ENCODE data around the gene MADD.

GRCh38 chr11:47278769-47279168, 8.8 kb downstream of the MADD start:
- TF ChIP-seq CTCF (IDR thresholded peaks at IDR 0.05) (no peak), POLR2A (IDR thresholded peaks at IDR 0.05) (no peak)

All from right lobe of liver (tissue), 4 donors.